ENCODE data around the gene FOXJ1. TPM values are rescaled to one million over a fixed set of nuclear protein-coding genes. Genes with fewer than 3 reads are reported as not detected.
A peak's percentile ranks its signal among the peaks of the same experiment; 100 is the strongest.
"Not testable (repeated sequence)": the region's sequence is repeated elsewhere in the genome, so short reads cannot be mapped to it uniquely, and the experiment has no call there.

The FOXJ1 gene
- 0.52 TPM for total RNA-seq
- polyA plus RNA-seq = 0.75 TPM
- long read RNA-seq, donor 1 = 0 reads
- long read RNA-seq, donor 2 = 0 reads
- long read RNA-seq, donor 3 = 0 reads
- long read RNA-seq, donor 4 = 0 reads
- long read RNA-seq, donor 5, partial matches to known transcripts = 0 of 1 reads
- long read RNA-seq, donor 5, other reads (novel, unspliced or antisense) = 0 of 1 reads
- long read RNA-seq, donor 6 = 0 reads
- long read RNA-seq, donor 7 = 0 reads
- long read RNA-seq, donor 8 = 0 reads
- long read RNA-seq, donor 9 = 0 reads
- long read RNA-seq, donor 10 = 0 reads

- WGBS = 11% methylated on average over 59 of the region's 59 CpGs
- Histone ChIP-seq H3K4me3 (ENCODE audit: low read length in 2 of 2) (peak within 1 kb of the TSS; percentile 42 to 46), H3K36me3 (ENCODE audit: control insufficient read depth in 2 of 2, insufficient read depth in 2 of 2, low read length in 1 of 2) (no peaks in the 10 kb centered on the region), H3K27me3 (ENCODE audit: control insufficient read depth in 2 of 2, insufficient read depth in 1 of 2, low read length in 1 of 2) (peaks cover 26 to 63% of the 10 kb centered on the region in 2 donors), H3K4me1 (ENCODE audit: control insufficient read depth in 2 of 2, insufficient read depth in 2 of 2, low read length in 2 of 2) (peaks cover 19 to 68% of the 10 kb centered on the region in 2 donors), H3K9me3 (ENCODE audit: control insufficient read depth in 2 of 2, insufficient read depth in 1 of 2, low read length in 1 of 2) (peaks cover 0 to 15% of the 10 kb centered on the region in 2 donors), H3K27ac (ENCODE audit: low read depth in 1 of 2, low read length in 1 of 2) (no peak within 1 kb of the TSS)
- peak; percentile 81 to 95 (median 90) for DNase-seq (ENCODE audit: low read depth in 6 of 9, low spot score in 9 of 9)
Observed at GRCh38 chr17:76141212-76142038, at the start of gene FOXJ1. Gene FOXJ1, minus strand, starts transcription at chr17:76141245. Its CDS starts 850 bp downstream, at chr17:76140395.

DNA sequence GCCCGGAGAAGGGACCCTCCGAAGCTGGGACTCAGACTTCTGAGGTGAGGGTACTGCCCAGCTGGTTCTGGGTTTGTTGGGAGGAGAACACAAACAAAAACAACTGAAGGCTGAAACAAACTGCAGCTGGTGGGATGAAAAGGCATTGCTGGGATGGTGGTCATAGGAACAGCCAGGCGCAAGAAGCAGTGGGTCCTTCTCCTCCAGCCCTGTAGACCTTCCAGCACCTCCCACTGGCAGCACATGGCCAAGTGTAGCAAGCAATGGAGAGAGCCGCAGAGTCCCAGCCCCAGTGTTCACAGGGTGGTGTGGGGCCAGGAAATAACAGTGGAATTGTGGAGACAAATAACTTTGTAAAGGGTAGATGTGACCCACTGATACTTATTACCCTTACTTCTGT is 48.7 kb upstream of the FOXJ1 start:
- H3K36me3 ChIP-seq (ENCODE audit: control insufficient read depth in 2 of 2, insufficient read depth in 2 of 2, low read length in 1 of 2) = no peaks in the 10 kb centered on the region
- DNase-seq (ENCODE audit: low read depth in 6 of 9, low spot score in 9 of 9) = no peak
- no peaks in the 10 kb centered on the region for H3K9me3 ChIP-seq (ENCODE audit: control insufficient read depth in 2 of 2, insufficient read depth in 1 of 2, low read length in 1 of 2)
- WGBS = 94% methylated on average over 4 of the region's 4 CpGs
- H3K4me1 ChIP-seq (ENCODE audit: control insufficient read depth in 2 of 2, insufficient read depth in 2 of 2, low read length in 2 of 2) = peaks cover 18 to 45% of the 10 kb centered on the region in 2 donors
- peaks cover 0 to 4% of the 10 kb centered on the region in 2 donors for H3K27me3 ChIP-seq (ENCODE audit: control insufficient read depth in 2 of 2, insufficient read depth in 1 of 2, low read length in 1 of 2)
- no peak overlapping the region for H3K27ac ChIP-seq (ENCODE audit: low read depth in 1 of 2, low read length in 1 of 2)
- H3K4me3 ChIP-seq (ENCODE audit: low read length in 2 of 2) = no peak overlapping the region

GRCh38 chr17:76189247-76189646 is 48.2 kb upstream of the FOXJ1 start:
- no peaks in the 10 kb centered on the region for H3K9me3 ChIP-seq (ENCODE audit: control insufficient read depth in 2 of 2, insufficient read depth in 1 of 2, low read length in 1 of 2)
- 92% methylated on average over 4 of the region's 4 CpGs for WGBS
- H3K4me3 ChIP-seq (ENCODE audit: low read length in 2 of 2) = no peak overlapping the region
- H3K36me3 ChIP-seq (ENCODE audit: control insufficient read depth in 2 of 2, insufficient read depth in 2 of 2, low read length in 1 of 2) = no peaks in the 10 kb centered on the region
- no peak for DNase-seq (ENCODE audit: low read depth in 6 of 9, low spot score in 9 of 9)
- peaks cover 0 to 4% of the 10 kb centered on the region in 2 donors for H3K27me3 ChIP-seq (ENCODE audit: control insufficient read depth in 2 of 2, insufficient read depth in 1 of 2, low read length in 1 of 2)
- H3K27ac ChIP-seq (ENCODE audit: low read depth in 1 of 2, low read length in 1 of 2) = no peak overlapping the region
- H3K4me1 ChIP-seq (ENCODE audit: control insufficient read depth in 2 of 2, insufficient read depth in 2 of 2, low read length in 2 of 2) = peaks cover 18 to 45% of the 10 kb centered on the region in 2 donors

DNA sequence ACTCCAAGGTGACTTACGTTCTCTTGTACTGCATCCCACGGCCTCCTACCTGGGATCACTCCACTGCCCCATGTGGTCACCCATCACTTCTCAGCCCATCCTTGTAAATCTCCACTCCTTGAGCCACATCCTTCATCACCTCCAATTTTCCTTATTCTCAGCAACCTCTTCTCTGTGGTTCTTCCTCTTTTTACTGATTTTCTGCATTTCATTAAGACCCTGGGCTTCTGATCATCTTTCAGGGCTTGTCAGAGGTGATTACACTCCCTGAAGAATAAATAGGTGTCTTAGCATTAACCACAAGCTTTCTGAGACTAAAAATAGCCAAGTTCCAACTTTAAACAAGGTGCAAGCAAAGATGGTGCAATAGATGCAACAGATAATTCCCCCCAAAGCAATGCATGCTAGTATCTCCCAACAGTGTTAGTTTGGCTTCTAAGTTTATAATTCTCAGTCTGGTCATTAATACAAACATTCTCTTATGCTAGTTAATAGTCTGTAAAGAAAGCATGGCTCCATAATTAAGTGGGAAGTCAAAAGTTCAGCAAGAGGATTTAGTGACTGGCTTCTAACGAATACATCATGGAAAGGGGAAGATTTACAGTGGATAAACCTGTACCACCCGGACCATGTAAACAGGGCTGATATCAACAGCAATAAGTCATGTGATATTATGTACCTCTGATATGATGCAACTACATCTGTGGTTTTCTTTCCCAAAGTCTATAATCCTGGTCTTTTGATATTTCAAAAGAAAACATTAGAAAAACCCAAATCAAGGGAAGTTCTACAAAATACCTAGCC is 47.4 kb upstream of the FOXJ1 start:
- H3K27ac ChIP-seq (ENCODE audit: low read depth in 1 of 2, low read length in 1 of 2) = no peak overlapping the region
- WGBS = 93% methylated on average over 4 of the region's 4 CpGs
- H3K27me3 ChIP-seq (ENCODE audit: control insufficient read depth in 2 of 2, insufficient read depth in 1 of 2, low read length in 1 of 2) = no peaks in the 10 kb centered on the region
- no peaks in the 10 kb centered on the region for H3K9me3 ChIP-seq (ENCODE audit: control insufficient read depth in 2 of 2, insufficient read depth in 1 of 2, low read length in 1 of 2)
- H3K4me1 ChIP-seq (ENCODE audit: control insufficient read depth in 2 of 2, insufficient read depth in 2 of 2, low read length in 2 of 2) = peaks cover 18 to 41% of the 10 kb centered on the region in 2 donors
- no peaks in the 10 kb centered on the region for H3K36me3 ChIP-seq (ENCODE audit: control insufficient read depth in 2 of 2, insufficient read depth in 2 of 2, low read length in 1 of 2)
- no peak overlapping the region for H3K4me3 ChIP-seq (ENCODE audit: low read length in 2 of 2)
- no peak for DNase-seq (ENCODE audit: low read depth in 6 of 9, low spot score in 9 of 9)

DNA sequence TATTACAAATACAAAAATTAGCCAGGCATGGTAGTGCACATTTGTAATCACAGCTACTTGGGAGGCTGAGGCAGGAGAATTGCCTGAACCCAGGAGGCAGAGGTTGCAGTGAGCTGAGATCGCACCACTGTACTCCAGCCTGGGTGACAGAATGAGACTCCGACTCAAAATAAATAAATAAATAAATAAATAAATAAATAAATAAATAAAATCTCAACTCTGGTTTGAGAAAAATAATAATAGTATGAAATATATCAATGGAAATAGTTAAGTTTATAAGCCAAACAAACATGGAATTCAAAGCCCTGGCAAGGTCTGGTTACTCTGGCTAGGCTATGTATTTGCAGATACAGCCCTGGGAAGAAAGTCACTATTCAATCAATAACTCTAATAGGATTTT is 45.7 kb upstream of the FOXJ1 start:
- not testable (repeated sequence) for H3K27me3 ChIP-seq (ENCODE audit: control insufficient read depth in 2 of 2, insufficient read depth in 1 of 2, low read length in 1 of 2); H3K9me3 ChIP-seq (ENCODE audit: control insufficient read depth in 2 of 2, insufficient read depth in 1 of 2, low read length in 1 of 2); DNase-seq (ENCODE audit: low read depth in 6 of 9, low spot score in 9 of 9); H3K4me3 ChIP-seq (ENCODE audit: low read length in 2 of 2); H3K36me3 ChIP-seq (ENCODE audit: control insufficient read depth in 2 of 2, insufficient read depth in 2 of 2, low read length in 1 of 2); H3K27ac ChIP-seq (ENCODE audit: low read depth in 1 of 2, low read length in 1 of 2)
- peaks cover 10 to 32% of the 10 kb centered on the region in 2 donors for H3K4me1 ChIP-seq (ENCODE audit: control insufficient read depth in 2 of 2, insufficient read depth in 2 of 2, low read length in 2 of 2)
- WGBS = 98% methylated on average over 2 of the region's 2 CpGs

GRCh38 chr17:76184290-76184689 is 43.2 kb upstream of the FOXJ1 start:
- Histone ChIP-seq H3K27ac (ENCODE audit: low read depth in 1 of 2, low read length in 1 of 2) (no peak overlapping the region), H3K36me3 (ENCODE audit: control insufficient read depth in 2 of 2, insufficient read depth in 2 of 2, low read length in 1 of 2) (no peaks in the 10 kb centered on the region), H3K4me3 (ENCODE audit: low read length in 2 of 2) (no peak overlapping the region), H3K27me3 (ENCODE audit: control insufficient read depth in 2 of 2, insufficient read depth in 1 of 2, low read length in 1 of 2) (no peaks in the 10 kb centered on the region), H3K4me1 (ENCODE audit: control insufficient read depth in 2 of 2, insufficient read depth in 2 of 2, low read length in 2 of 2) (peaks cover 8 to 27% of the 10 kb centered on the region in 2 donors), H3K9me3 (ENCODE audit: control insufficient read depth in 2 of 2, insufficient read depth in 1 of 2, low read length in 1 of 2) (no peaks in the 10 kb centered on the region)
- no peak for DNase-seq (ENCODE audit: low read depth in 6 of 9, low spot score in 9 of 9)
- WGBS = 93% methylated on average over 2 of the region's 2 CpGs

DNA sequence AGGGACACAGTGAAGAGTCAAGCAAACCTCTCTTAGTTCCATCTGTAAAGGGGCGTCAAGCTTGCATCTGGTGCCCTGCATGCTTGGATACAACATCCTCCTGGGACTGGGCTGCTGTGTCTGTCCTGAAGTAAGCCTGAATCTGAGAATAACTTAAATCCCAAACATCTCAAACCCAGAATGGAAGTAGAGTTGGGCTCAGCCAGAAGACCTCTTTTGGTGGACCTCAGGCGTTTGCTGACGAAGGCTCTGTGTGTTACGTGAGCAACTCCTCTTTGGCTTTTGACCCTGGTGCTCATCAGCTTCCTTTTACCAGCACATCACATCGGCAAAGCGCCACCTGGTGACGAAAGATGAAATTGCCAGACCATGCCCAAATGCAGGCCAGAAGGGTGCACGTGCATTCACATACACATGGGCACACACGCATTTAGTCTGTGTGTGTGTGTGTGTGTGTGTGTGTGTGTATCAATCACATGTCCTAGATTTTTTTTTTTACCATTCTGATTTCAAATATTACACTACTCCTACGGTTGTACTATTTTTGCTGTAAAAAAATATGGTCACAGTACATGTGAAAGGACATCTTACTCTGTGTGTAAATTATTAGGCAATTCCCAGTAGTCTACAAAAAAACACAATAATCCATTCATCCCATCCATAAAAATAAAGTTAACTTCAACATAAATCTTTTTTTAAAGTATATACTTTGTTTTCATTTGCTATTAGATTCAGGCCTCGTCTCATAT is 41.1 kb upstream of the FOXJ1 start:
- no peaks in the 10 kb centered on the region for H3K36me3 ChIP-seq (ENCODE audit: control insufficient read depth in 2 of 2, insufficient read depth in 2 of 2, low read length in 1 of 2)
- 20% methylated on average over 11 of the region's 11 CpGs for WGBS
- H3K27ac ChIP-seq (ENCODE audit: low read depth in 1 of 2, low read length in 1 of 2) = no peak overlapping the region
- H3K9me3 ChIP-seq (ENCODE audit: control insufficient read depth in 2 of 2, insufficient read depth in 1 of 2, low read length in 1 of 2) = peaks cover 0 to 6% of the 10 kb centered on the region in 2 donors
- DNase-seq (ENCODE audit: low read depth in 6 of 9, low spot score in 9 of 9) = peak; percentile 75 to 96 (median 92)
- no peaks in the 10 kb centered on the region for H3K27me3 ChIP-seq (ENCODE audit: control insufficient read depth in 2 of 2, insufficient read depth in 1 of 2, low read length in 1 of 2)
- H3K4me3 ChIP-seq (ENCODE audit: low read length in 2 of 2) = no peak overlapping the region
- peaks cover 8 to 32% of the 10 kb centered on the region in 2 donors for H3K4me1 ChIP-seq (ENCODE audit: control insufficient read depth in 2 of 2, insufficient read depth in 2 of 2, low read length in 2 of 2)

Data from thymus (tissue), 14 donors.